Measurements from ENCODE around the gene NEIL3.

Gene NEIL3

DNA sequence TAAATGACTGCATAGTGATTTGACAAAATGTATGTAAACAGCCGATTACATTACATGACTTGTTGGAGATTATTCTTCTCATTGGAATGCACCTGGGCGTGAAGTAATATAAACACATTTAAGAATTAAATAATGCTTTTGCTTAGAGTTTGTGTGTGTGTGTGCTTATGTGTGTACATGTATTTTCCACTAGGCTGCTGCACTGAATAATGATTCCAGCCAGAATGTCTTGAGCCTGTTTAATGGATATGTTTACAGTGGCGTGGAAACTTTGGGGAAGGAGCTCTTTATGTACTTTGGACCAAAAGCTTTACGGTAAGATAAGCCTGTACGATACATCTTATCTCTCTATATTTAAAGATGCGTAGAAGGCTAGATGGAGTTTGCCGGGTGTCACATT is 12.6 kb downstream of the NEIL3 start:
- no peak overlapping the region for H3K27ac ChIP-seq (ENCODE audit: low read depth, low read length)
- H3K79me2 ChIP-seq (ENCODE audit: control insufficient read depth, insufficient read depth, low read length, unreplicated experiment): peaks cover 37% of the 10 kb centered on the region
- no peak overlapping the region for H2AFZ ChIP-seq (ENCODE audit: low read length, unreplicated experiment)
- H3K27me3 ChIP-seq (ENCODE audit: insufficient read depth, low read length): no peaks in the 10 kb centered on the region
- no peak overlapping the region for H3K4me3 ChIP-seq (ENCODE audit: low read depth, low read length)
- peaks cover 5% of the 10 kb centered on the region for H3K4me1 ChIP-seq (ENCODE audit: control insufficient read depth, insufficient read depth, low read length, unreplicated experiment)
- H3K36me3 ChIP-seq (ENCODE audit: insufficient read depth, low read length): 0 out of 2 replicates have a peak, but pooled peaks cover 5% of the 10 kb centered on the region

DNA sequence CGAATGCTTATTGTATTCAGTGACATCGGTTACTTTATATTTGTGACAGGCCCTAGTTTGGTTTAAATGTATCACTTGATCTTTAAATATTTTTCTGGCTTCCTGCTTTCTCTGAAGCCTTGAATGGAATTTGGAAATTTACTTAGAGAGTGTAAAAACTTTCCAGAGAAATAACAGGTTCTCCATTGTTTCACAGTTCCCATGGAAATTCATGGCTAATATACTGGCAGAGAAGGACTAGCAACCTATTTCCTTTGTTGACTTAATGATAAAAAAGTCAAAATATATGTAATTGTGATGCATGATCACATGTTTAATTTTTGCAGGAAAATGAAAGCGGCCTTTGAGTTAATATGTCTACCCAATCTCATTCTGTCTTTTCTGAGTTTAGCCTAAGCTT is 13.2 kb downstream of the NEIL3 start:
- Histone ChIP-seq H3K4me1 (ENCODE audit: control insufficient read depth, insufficient read depth, low read length, unreplicated experiment) (peaks cover 5% of the 10 kb centered on the region), H2AFZ (ENCODE audit: low read length, unreplicated experiment) (no peak overlapping the region), H3K27me3 (ENCODE audit: insufficient read depth, low read length) (no peaks in the 10 kb centered on the region), H3K36me3 (ENCODE audit: insufficient read depth, low read length) (peaks cover 6% of the 10 kb centered on the region; the same call in 1 of the 2 replicates), H3K4me3 (ENCODE audit: low read depth, low read length) (no peak overlapping the region), H3K27ac (ENCODE audit: low read depth, low read length) (no peak overlapping the region), H3K79me2 (ENCODE audit: control insufficient read depth, insufficient read depth, low read length, unreplicated experiment) (peaks cover 38% of the 10 kb centered on the region)

DNA sequence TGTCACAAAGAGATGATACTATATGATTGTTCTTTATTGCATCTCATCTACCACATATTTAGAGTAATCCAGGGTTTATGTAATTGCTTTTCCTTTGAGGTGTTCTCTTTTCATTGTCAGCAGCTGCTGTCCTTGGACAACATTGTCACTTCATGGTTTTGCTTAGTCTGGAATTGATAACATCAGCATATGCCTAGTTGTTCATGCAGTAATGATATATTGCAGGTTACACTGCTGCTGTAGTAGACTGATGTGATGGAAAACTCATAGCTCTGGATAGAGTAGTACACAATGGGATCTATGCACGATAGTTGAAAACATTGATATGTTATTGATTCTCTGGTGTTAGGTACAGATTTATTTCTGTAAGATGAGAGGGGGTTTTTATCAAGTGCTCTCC is 13.7 kb downstream of the NEIL3 start:
- Histone ChIP-seq H3K36me3 (ENCODE audit: insufficient read depth, low read length) (peaks cover 11% of the 10 kb centered on the region; the same call in 1 of the 2 replicates), H2AFZ (ENCODE audit: low read length, unreplicated experiment) (no peak overlapping the region), H3K4me1 (ENCODE audit: control insufficient read depth, insufficient read depth, low read length, unreplicated experiment) (peaks cover 5% of the 10 kb centered on the region), H3K79me2 (ENCODE audit: control insufficient read depth, insufficient read depth, low read length, unreplicated experiment) (peaks cover 38% of the 10 kb centered on the region), H3K27me3 (ENCODE audit: insufficient read depth, low read length) (no peaks in the 10 kb centered on the region), H3K4me3 (ENCODE audit: low read depth, low read length) (no peak overlapping the region), H3K27ac (ENCODE audit: low read depth, low read length) (no peak overlapping the region)

DNA sequence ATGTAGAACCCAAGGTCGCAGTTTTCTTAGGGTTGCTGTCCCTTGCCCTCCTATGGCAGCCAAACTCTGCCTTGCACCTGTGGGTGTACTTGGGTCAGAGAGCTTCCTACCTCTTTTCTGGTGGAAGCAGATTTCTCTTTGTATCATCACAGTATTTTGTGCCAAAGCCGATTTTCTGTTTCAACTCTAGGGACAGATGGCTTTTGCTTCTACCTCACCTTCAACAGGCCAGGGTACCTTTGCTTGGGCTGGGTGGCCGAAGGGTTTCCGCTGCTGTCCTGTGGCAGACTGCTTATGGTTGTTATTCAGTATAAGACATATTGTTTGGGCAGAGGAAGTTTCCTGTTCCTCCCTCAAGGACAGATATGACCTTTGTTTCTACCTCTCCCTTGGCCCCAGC is 22.4 kb downstream of the NEIL3 start:
- H3K27me3 ChIP-seq (ENCODE audit: insufficient read depth, low read length): no peaks in the 10 kb centered on the region
- peaks cover 30% of the 10 kb centered on the region for H3K79me2 ChIP-seq (ENCODE audit: control insufficient read depth, insufficient read depth, low read length, unreplicated experiment)
- no peak overlapping the region for H3K4me3 ChIP-seq (ENCODE audit: low read depth, low read length)

DNA sequence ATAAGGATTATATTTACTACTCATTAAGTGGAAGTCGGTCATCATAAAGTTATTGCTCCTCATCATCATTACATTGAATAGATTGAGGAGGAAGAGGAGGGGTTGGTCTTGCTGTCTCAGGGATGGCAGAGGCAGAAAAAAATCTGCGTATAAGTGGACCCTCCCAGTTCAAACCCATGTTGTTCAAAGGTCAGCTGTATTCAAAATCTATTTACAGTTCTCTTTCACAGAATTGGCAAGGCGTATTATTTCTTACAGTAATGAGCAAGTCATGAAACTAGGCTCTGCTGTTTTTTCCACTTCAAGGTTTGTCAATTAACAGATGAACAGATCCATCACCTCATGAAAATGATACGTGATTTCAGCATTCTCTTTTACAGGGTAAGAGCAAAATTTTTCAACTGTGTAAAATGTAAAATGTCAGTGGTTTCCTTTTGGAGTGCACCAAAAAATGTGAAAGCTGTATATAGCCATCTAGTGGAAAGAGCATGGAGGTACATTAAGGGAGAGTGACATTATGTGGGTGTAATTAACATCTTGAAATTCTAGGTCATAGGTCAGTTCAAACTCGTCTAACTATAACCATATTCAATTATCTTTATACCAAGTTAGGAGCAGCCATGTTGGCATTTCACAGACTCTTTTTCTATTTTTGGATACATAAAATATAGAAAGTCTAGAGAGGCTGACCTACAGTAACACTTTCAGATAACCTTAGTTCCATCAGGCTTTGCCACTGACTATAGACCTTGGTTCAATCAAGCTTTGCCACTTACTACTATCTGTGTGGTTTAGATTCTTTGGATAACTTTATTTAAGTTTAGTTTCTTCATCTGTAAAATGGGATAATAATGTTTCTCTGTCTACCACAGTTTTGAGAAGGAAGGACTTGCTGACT is 30.1 kb downstream of the NEIL3 start:
- Histone ChIP-seq H3K36me3 (ENCODE audit: insufficient read depth, low read length) (no peaks in the 10 kb centered on the region), H3K4me1 (ENCODE audit: control insufficient read depth, insufficient read depth, low read length, unreplicated experiment) (peaks cover 5% of the 10 kb centered on the region), H2AFZ (ENCODE audit: low read length, unreplicated experiment) (no peak overlapping the region), H3K27ac (ENCODE audit: low read depth, low read length) (no peak overlapping the region), H3K4me3 (ENCODE audit: low read depth, low read length) (no peak overlapping the region), H3K79me2 (ENCODE audit: control insufficient read depth, insufficient read depth, low read length, unreplicated experiment) (no peaks in the 10 kb centered on the region), H3K27me3 (ENCODE audit: insufficient read depth, low read length) (no peaks in the 10 kb centered on the region)

More for the DNA sequence above, 22.4 kb downstream of the NEIL3 start:
- peaks cover 16% of the 10 kb centered on the region for H3K36me3 ChIP-seq (ENCODE audit: insufficient read depth, low read length)
- no peak overlapping the region for H3K27ac ChIP-seq (ENCODE audit: low read depth, low read length)
- no peaks in the 10 kb centered on the region for H3K4me1 ChIP-seq (ENCODE audit: control insufficient read depth, insufficient read depth, low read length, unreplicated experiment)
- no peak overlapping the region for H2AFZ ChIP-seq (ENCODE audit: low read length, unreplicated experiment)

DNA sequence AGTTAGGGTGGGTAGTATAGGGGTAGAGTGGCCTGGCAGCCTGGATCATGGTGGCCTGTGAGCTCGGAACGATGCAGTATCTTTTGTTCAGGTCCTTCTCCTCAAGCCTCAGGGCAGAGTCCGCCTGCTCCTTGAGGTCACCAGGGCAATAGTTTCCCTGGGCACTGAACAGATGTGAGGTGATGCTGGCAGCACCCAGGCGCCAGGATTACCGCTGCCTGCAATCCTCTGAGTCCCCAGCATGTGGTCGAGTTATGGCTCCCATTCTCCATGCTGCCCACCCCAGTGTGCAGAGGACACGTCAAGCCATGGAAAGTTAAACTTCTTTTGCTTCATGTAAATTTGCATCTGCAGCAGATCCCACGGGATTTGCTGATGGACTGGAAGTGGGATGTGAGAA is 38.7 kb downstream of the NEIL3 start:
- H3K79me2 ChIP-seq (ENCODE audit: control insufficient read depth, insufficient read depth, low read length, unreplicated experiment): no peaks in the 10 kb centered on the region
- no peak overlapping the region for H2AFZ ChIP-seq (ENCODE audit: low read length, unreplicated experiment)
- no peak overlapping the region for H3K4me3 ChIP-seq (ENCODE audit: low read depth, low read length)
- no peak overlapping the region for H3K27ac ChIP-seq (ENCODE audit: low read depth, low read length)
- H3K27me3 ChIP-seq (ENCODE audit: insufficient read depth, low read length): no peaks in the 10 kb centered on the region
- H3K4me1 ChIP-seq (ENCODE audit: control insufficient read depth, insufficient read depth, low read length, unreplicated experiment): no peaks in the 10 kb centered on the region
- peaks cover 6% of the 10 kb centered on the region; the same call in 1 of the 2 replicates for H3K36me3 ChIP-seq (ENCODE audit: insufficient read depth, low read length)

DNA sequence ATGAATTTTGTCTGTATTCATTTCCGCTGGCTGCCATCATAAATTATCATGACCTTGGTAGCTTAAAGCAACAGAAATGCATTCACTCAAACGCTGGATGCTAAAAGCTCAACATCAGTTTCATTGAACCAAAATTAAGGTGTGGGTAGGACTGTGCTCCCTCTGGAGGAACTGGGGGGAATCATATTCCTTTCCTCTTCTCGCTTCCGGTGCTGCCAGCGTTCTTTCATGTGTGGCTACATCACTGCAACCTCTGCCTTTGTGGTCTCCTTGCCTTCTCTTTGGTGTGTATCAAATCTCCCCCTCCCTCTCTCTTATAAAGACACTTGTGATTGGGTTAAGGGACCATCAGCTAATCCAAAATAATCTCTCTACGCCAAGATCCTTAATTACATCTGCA is 39.5 kb downstream of the NEIL3 start:
- no peaks in the 10 kb centered on the region for H3K79me2 ChIP-seq (ENCODE audit: control insufficient read depth, insufficient read depth, low read length, unreplicated experiment)
- H3K27me3 ChIP-seq (ENCODE audit: insufficient read depth, low read length): no peaks in the 10 kb centered on the region
- H3K4me1 ChIP-seq (ENCODE audit: control insufficient read depth, insufficient read depth, low read length, unreplicated experiment): no peaks in the 10 kb centered on the region
- no peak overlapping the region for H2AFZ ChIP-seq (ENCODE audit: low read length, unreplicated experiment)
- no peak overlapping the region for H3K27ac ChIP-seq (ENCODE audit: low read depth, low read length)
- peaks cover 7% of the 10 kb centered on the region; the same call in 1 of the 2 replicates for H3K36me3 ChIP-seq (ENCODE audit: insufficient read depth, low read length)
- no peak overlapping the region for H3K4me3 ChIP-seq (ENCODE audit: low read depth, low read length)

DNA sequence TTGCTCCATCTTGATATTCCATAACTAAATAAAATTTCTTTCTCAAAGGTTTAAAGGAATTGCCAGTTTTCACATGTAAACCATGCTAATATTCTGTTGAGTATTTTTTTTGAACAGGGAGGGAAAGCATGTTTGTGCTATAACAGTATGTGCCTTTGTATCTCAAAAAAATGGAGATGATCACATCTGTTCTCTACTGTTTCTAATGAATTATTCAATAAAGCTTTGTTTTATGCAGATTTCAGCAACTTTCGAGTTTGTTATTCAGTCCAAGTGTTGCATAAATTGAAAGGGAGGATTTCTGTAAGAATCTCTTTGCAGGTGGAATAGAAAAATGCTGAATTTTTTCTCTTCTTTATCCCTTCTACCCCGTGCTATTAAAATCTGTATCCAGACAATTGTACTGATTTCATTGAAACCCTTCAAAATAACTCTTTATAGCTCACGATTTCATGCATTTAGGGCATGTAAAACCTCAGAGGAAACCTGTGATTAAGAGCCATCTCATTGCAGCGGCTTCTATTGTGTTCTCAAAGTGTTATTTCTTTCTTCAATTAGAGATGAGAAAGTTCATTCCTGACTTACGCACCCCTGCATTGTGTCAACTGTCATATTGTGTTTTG is 42.1 kb downstream of the NEIL3 start:
- Histone ChIP-seq H3K4me3 (ENCODE audit: low read depth, low read length) (no peak overlapping the region), H2AFZ (ENCODE audit: low read length, unreplicated experiment) (no peak overlapping the region), H3K36me3 (ENCODE audit: insufficient read depth, low read length) (peaks cover 7% of the 10 kb centered on the region; the same call in 1 of the 2 replicates), H3K4me1 (ENCODE audit: control insufficient read depth, insufficient read depth, low read length, unreplicated experiment) (peaks cover 5% of the 10 kb centered on the region), H3K79me2 (ENCODE audit: control insufficient read depth, insufficient read depth, low read length, unreplicated experiment) (no peaks in the 10 kb centered on the region), H3K27me3 (ENCODE audit: insufficient read depth, low read length) (no peaks in the 10 kb centered on the region), H3K27ac (ENCODE audit: low read depth, low read length) (no peak overlapping the region)

DNA sequence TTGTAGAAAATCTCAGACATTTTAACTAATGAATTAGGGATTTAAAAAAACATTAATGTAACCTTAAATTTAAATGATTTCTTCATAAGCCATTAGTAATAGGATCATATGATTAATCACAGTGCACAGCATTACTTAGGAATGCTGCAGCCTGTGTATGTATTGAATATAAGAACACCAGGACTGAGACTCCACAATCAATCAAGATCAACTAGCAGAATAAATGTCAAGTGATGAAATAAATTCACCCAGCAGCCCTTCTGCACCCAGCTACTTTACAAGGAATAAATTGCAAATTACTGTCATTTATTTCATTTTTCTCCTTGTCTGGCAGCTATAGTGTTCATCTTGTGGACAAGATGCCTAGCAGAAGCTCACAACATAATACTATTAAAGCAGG is 46.5 kb downstream of the NEIL3 start:
- peaks cover 7% of the 10 kb centered on the region; the same call in 1 of the 2 replicates for H3K36me3 ChIP-seq (ENCODE audit: insufficient read depth, low read length)
- no peak overlapping the region for H2AFZ ChIP-seq (ENCODE audit: low read length, unreplicated experiment)
- no peaks in the 10 kb centered on the region for H3K79me2 ChIP-seq (ENCODE audit: control insufficient read depth, insufficient read depth, low read length, unreplicated experiment)
- no peaks in the 10 kb centered on the region for H3K27me3 ChIP-seq (ENCODE audit: insufficient read depth, low read length)
- no peak overlapping the region for H3K27ac ChIP-seq (ENCODE audit: low read depth, low read length)
- peaks cover 5% of the 10 kb centered on the region for H3K4me1 ChIP-seq (ENCODE audit: control insufficient read depth, insufficient read depth, low read length, unreplicated experiment)
- no peak overlapping the region for H3K4me3 ChIP-seq (ENCODE audit: low read depth, low read length)

DNA sequence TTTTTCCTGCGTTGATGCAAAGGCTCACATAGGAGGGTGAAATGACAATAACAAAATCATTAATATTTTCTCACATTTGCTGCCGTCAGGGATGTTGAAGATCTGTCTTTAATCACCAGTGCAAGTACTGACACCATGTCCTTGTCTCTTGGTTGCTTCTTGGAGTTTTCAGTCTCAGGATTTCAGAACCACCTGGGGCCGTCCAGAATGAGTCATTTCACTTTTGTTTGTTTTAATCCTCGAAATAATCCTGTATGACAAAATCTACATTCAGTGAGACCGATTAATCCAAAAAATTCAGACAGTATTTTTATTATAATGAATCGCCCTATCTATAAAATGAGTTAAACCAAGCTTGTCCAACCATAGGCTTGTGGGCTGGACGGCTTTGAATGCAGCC is 47.2 kb downstream of the NEIL3 start:
- Histone ChIP-seq H3K79me2 (ENCODE audit: control insufficient read depth, insufficient read depth, low read length, unreplicated experiment) (no peaks in the 10 kb centered on the region), H3K36me3 (ENCODE audit: insufficient read depth, low read length) (peaks cover 7% of the 10 kb centered on the region; the same call in 1 of the 2 replicates), H2AFZ (ENCODE audit: low read length, unreplicated experiment) (no peak overlapping the region), H3K27me3 (ENCODE audit: insufficient read depth, low read length) (no peaks in the 10 kb centered on the region), H3K27ac (ENCODE audit: low read depth, low read length) (no peak overlapping the region), H3K4me1 (ENCODE audit: control insufficient read depth, insufficient read depth, low read length, unreplicated experiment) (peaks cover 5% of the 10 kb centered on the region), H3K4me3 (ENCODE audit: low read depth, low read length) (no peak overlapping the region)

DNA sequence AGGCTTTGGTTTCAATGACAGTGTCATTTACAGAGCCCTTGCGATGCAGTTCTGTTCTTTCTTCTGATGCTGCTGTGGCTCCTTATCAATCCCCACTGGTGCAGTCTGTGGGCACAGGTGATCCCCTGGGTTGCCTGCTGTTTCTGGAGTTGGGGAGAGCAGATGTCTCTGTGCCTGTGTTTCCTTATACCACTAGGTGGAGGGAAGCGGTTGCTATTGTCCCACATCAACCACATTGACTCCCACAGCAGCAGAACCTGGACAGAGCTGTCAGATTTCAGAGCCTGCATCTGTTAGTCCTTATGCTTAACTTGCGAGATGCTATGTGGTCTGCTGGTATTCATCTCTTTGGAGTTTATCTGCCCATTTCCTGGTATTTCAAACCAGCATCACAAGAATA is 57.7 kb downstream of the NEIL3 start:
- no peaks in the 10 kb centered on the region for H3K36me3 ChIP-seq (ENCODE audit: insufficient read depth, low read length)
- H3K27me3 ChIP-seq (ENCODE audit: insufficient read depth, low read length): no peaks in the 10 kb centered on the region
- H3K27ac ChIP-seq (ENCODE audit: low read depth, low read length): no peak overlapping the region
- no peaks in the 10 kb centered on the region for H3K79me2 ChIP-seq (ENCODE audit: control insufficient read depth, insufficient read depth, low read length, unreplicated experiment)
- peaks cover 10% of the 10 kb centered on the region for H3K4me1 ChIP-seq (ENCODE audit: control insufficient read depth, insufficient read depth, low read length, unreplicated experiment)
- no peak overlapping the region for H2AFZ ChIP-seq (ENCODE audit: low read length, unreplicated experiment)
- no peak overlapping the region for H3K4me3 ChIP-seq (ENCODE audit: low read depth, low read length)

All from ACC112 (cell line).